MM.1S (cell line): ENCODE results near the gene JPH3.

ENCODE experiments used
- DNase-seq: peaks from one replicate; pipeline ENCODE4 v3.0.0-alpha.2; 2015
- H2AFZ ChIP-seq: fragments of 300-600 bp; sonication (generic); 2 replicates; pipeline ENCODE4 v1.6.0; 2016; ENCODE audit warnings: antibody characterized with exemption, low read length
- H3F3A ChIP-seq: fragments of 300-600 bp; sonication (generic); 2 replicates; pipeline ENCODE4 v1.6.1; 2016; ENCODE audit warnings: mild to moderate bottlenecking, antibody characterized with exemption, low read length, moderate library complexity, mixed read lengths; ENCODE audit not compliant: insufficient read depth
- H3K27ac ChIP-seq: fragments of 300-600 bp; sonication (generic); 2 replicates; pipeline ENCODE4 v1.5.1; 2016; ENCODE audit warnings: mild to moderate bottlenecking, low read length
- H3K27me3 ChIP-seq: fragments of 300-600 bp; sonication (generic); replicated peaks from 2 replicates; pipeline ENCODE4 v1.6.0; 2016; ENCODE audit warnings: low read length; ENCODE audit not compliant: insufficient read depth
- H3K36me3 ChIP-seq: fragments of 300-600 bp; sonication (generic); replicated peaks from 2 replicates; pipeline ENCODE4 v1.6.1; 2016; ENCODE audit warnings: mild to moderate bottlenecking, low read length, mixed read lengths; ENCODE audit not compliant: insufficient read depth
- H3K4me1 ChIP-seq: fragments of 300-600 bp; sonication (generic); 2 replicates; pipeline ENCODE4 v1.6.1; 2016; ENCODE audit warnings: low read length, mixed read lengths
- H3K4me2 ChIP-seq: fragments of 300-600 bp; sonication (generic); 2 replicates; pipeline ENCODE4 v1.6.0; 2016; ENCODE audit warnings: low read depth, low read length
- H3K4me3 ChIP-seq: fragments of 300-600 bp; sonication (generic); 2 replicates; pipeline ENCODE4 v1.5.1; 2016; ENCODE audit warnings: low read length, mixed read lengths
- H3K79me2 ChIP-seq: fragments of 300-600 bp; sonication (generic); 2 replicates; pipeline ENCODE4 v1.6.1; 2016; ENCODE audit warnings: mixed run types, low read length, mixed read lengths
- H3K9ac ChIP-seq: fragments of 300-600 bp; sonication (generic); 2 replicates; pipeline ENCODE4 v1.6.1; 2016; ENCODE audit warnings: low read length, mixed read lengths
- H3K9me2 ChIP-seq: fragments of 300-600 bp; sonication (generic); replicated peaks from 2 replicates; pipeline ENCODE4 v1.6.1; 2016; ENCODE audit warnings: mild to moderate bottlenecking, low read length, mixed read lengths; ENCODE audit not compliant: insufficient read depth
- H3K9me3 ChIP-seq: fragments of 300-600 bp; sonication (generic); replicated peaks from 2 replicates; pipeline ENCODE4 v1.6.1; 2016; ENCODE audit warnings: mild to moderate bottlenecking, low read length, mixed read lengths; ENCODE audit not compliant: insufficient read depth
- H4K20me1 ChIP-seq: fragments of 300-600 bp; sonication (generic); 2 replicates; pipeline ENCODE4 v1.6.1; 2016; ENCODE audit warnings: mild to moderate bottlenecking, low read length, moderate library complexity, mixed read lengths; ENCODE audit not compliant: insufficient read depth
- CTCF ChIP-seq: fragments of 300-600 bp; sonication (generic); IDR thresholded peaks from 2 replicates; pipeline ENCODE4 v1.5.1; 2016; ENCODE audit warnings: antibody characterized with exemption, low read length, mixed read lengths
- EZH2 ChIP-seq: fragments of 300-600 bp; sonication (generic); optimal IDR thresholded peaks from 2 replicates; pipeline ENCODE3; 2017; ENCODE audit warnings: low read depth, mild to moderate bottlenecking, antibody characterized with exemption, low read length, mixed read lengths
- EZH2phosphoT487 ChIP-seq: fragments of 300-600 bp; sonication (generic); IDR thresholded peaks from 2 replicates; pipeline ENCODE4 v1.6.1; 2018; ENCODE audit warnings: antibody characterized with exemption, low read length

Gene JPH3

GRCh38 chr16:87741700-87742415 lies 139.6 kb downstream of the JPH3 start:
- H3K9ac ChIP-seq: no peak overlapping the region
- no peaks in the 10 kb centered on the region for H3K79me2 ChIP-seq
- no peaks in the 10 kb centered on the region for H3K36me3 ChIP-seq

GRCh38 chr16:87742781-87743490 lies 140.6 kb downstream of the JPH3 start:
- Histone ChIP-seq H3K4me2 (no peak overlapping the region), H3K4me3 (no peak overlapping the region), H3K4me1 (no peaks in the 10 kb centered on the region), H3K36me3 (no peaks in the 10 kb centered on the region), H4K20me1 (no peaks in the 10 kb centered on the region), H3K79me2 (no peaks in the 10 kb centered on the region), H3K27ac (no peak overlapping the region), H3K9me2 (no peaks in the 10 kb centered on the region), H3F3A (no peaks in the 10 kb centered on the region), H3K9me3 (no peaks in the 10 kb centered on the region), H3K9ac (no peak overlapping the region), H2AFZ (no peak overlapping the region), H3K27me3 (no peaks in the 10 kb centered on the region)
- no peak for DNase-seq
- TF ChIP-seq EZH2phosphoT487 (no peak), EZH2 (no peak), CTCF (no peak)

More at GRCh38 chr16:87741700-87742415, 139.6 kb downstream of the JPH3 start:
- H3K9me3 ChIP-seq: no peaks in the 10 kb centered on the region
- H4K20me1 ChIP-seq: no peaks in the 10 kb centered on the region
- H3F3A ChIP-seq: no peaks in the 10 kb centered on the region
- no peak overlapping the region for H3K4me3 ChIP-seq
- no peak overlapping the region for H3K4me2 ChIP-seq
- no peak overlapping the region for H3K27ac ChIP-seq
- no peaks in the 10 kb centered on the region for H3K27me3 ChIP-seq
- TF ChIP-seq EZH2phosphoT487: no peak
- no peak for TF ChIP-seq CTCF
- no peak for TF ChIP-seq EZH2
- DNase-seq: no peak
- H3K4me1 ChIP-seq: no peaks in the 10 kb centered on the region
- no peak overlapping the region for H2AFZ ChIP-seq
- H3K9me2 ChIP-seq: no peaks in the 10 kb centered on the region

- Histone ChIP-seq H3K27me3 (no peaks in the 10 kb centered on the region), H2AFZ (no peak overlapping the region), H3K79me2 (no peaks in the 10 kb centered on the region), H3K4me3 (no peak overlapping the region), H3K4me2 (no peak overlapping the region), H3K9ac (no peak overlapping the region), H3K36me3 (no peaks in the 10 kb centered on the region), H3K27ac (no peak overlapping the region), H3F3A (no peaks in the 10 kb centered on the region), H3K9me2 (no peaks in the 10 kb centered on the region), H3K4me1 (no peaks in the 10 kb centered on the region), H3K9me3 (no peaks in the 10 kb centered on the region), H4K20me1 (no peaks in the 10 kb centered on the region)
- no peak for DNase-seq
- TF ChIP-seq CTCF (no peak), EZH2 (no peak), EZH2phosphoT487 (no peak)
Measured at GRCh38 chr16:87744750-87745514, 142.6 kb downstream of the JPH3 start.
